PC-9 (cell line): ENCODE measurements around the gene GANAB. TPM values are rescaled to one million over a fixed set of nuclear protein-coding genes. Genes with fewer than 3 reads are reported as not detected.

ENCODE experiments used
- BruUV-seq: library from RNA; stranded (reverse); fragments of 400-500 nt; replicated peaks from 2 replicates; lab custom pipeline; 2021; lab: Mats Ljungman, UMichigan
- CTCF ChIA-PET: fragments of 300-600 bp; sonication (Branson Sonifier 250); formaldehyde crosslinking; loops from one replicate; lab custom pipeline; 2022; ENCODE audit warnings: antibody characterized with exemption; lab: Charles Lee
- POLR2A ChIA-PET: fragments of 300-600 bp; sonication (Branson Sonifier 250); formaldehyde crosslinking; loops from one replicate; lab custom pipeline; 2022; ENCODE audit warnings: antibody characterized with exemption; ENCODE audit not compliant: unreplicated experiment; lab: Charles Lee
- DNase-seq, 2 experiments: peaks; one replicate each; pipeline versions ENCODE4 v3.0.0 to v3.0.0-alpha.2; 2015 to 2022; ENCODE audit warnings: mixed read lengths in 1 of 2
- H2AFZ ChIP-seq: fragments of 200-600 bp; sonication (generic); 2 replicates; pipeline ENCODE4 v1.8.1; 2017; ENCODE audit warnings: antibody characterized with exemption
- H3F3A ChIP-seq: fragments of 200-600 bp; sonication (generic); 2 replicates; pipeline ENCODE4 v1.8.1; 2017; ENCODE audit warnings: antibody characterized with exemption, mild to moderate bottlenecking, low read depth; ENCODE audit not compliant: insufficient read depth
- H3K27ac ChIP-seq: fragments of 200-600 bp; sonication (generic); 2 replicates; pipeline ENCODE4 v1.6.1; 2016; ENCODE audit warnings: mixed run types
- H3K27me3 ChIP-seq: fragments of 200-600 bp; sonication (generic); 2 replicates; pipeline ENCODE4 v1.6.1; 2016; ENCODE audit warnings: low read depth, mixed run types; ENCODE audit not compliant: insufficient read depth
- H3K36me3 ChIP-seq: fragments of 200-600 bp; sonication (generic); 2 replicates; pipeline ENCODE4 v1.6.1; 2016; ENCODE audit warnings: low read depth, mixed run types
- H3K4me1 ChIP-seq: fragments of 200-600 bp; sonication (generic); replicated peaks from 2 replicates; pipeline ENCODE4 v1.6.1; 2016; ENCODE audit warnings: mixed run types; ENCODE audit not compliant: insufficient read depth
- H3K4me2 ChIP-seq: fragments of 200-600 bp; sonication (generic); 2 replicates; pipeline ENCODE4 v1.6.1; 2017; ENCODE audit warnings: mixed run types
- H3K4me3 ChIP-seq: fragments of 200-600 bp; sonication (generic); 2 replicates; pipeline ENCODE4 v1.6.1; 2016; ENCODE audit warnings: mixed run types
- H3K79me2 ChIP-seq: fragments of 200-600 bp; sonication (generic); 2 replicates; pipeline ENCODE4 v1.6.1; 2017; ENCODE audit warnings: low read depth, mixed run types
- H3K9me2 ChIP-seq: fragments of 200-600 bp; sonication (generic); 2 replicates; pipeline ENCODE4 v1.8.1; 2017; ENCODE audit warnings: mild to moderate bottlenecking; ENCODE audit not compliant: insufficient read depth
- H3K9me3 ChIP-seq: fragments of 200-600 bp; sonication (generic); 2 replicates; pipeline ENCODE4 v1.8.1; 2016; ENCODE audit warnings: low read depth; ENCODE audit not compliant: insufficient read depth
- H4K20me1 ChIP-seq: fragments of 200-600 bp; sonication (generic); 2 replicates; pipeline ENCODE4 v1.8.1; 2017; ENCODE audit not compliant: insufficient read depth
- EZH2 ChIP-seq: fragments of 200-600 bp; sonication (generic); IDR thresholded peaks from 2 replicates; pipeline ENCODE4 v1.8.0; 2017; ENCODE audit warnings: antibody characterized with exemption, low read depth
- intact Hi-C: fragments of 100-400 bp; cut with micrococcal nuclease; formaldehyde crosslinking; loops from one replicate; pipeline ENCODE4 v1.10.0; 2022; ENCODE audit not compliant: unreplicated experiment
- total RNA-seq: library from RNA; stranded (reverse); gene quantifications from 2 replicates; pipeline ENCODE4 v1.2.3, GENCODE V29; 2021
- TF ChIP-seq, protein P1 (sequence below): fragments of 200-600 bp; sonication (generic); conservative IDR thresholded peaks from 2 replicates; pipeline ENCODE4 v1.6.1; 2017; ENCODE audit warnings: mixed run types, antibody characterized with exemption, mild to moderate bottlenecking, moderate library complexity

Gene GANAB
- total RNA-seq, 1 experiment from 2014 or later = 478 TPM

DNA sequence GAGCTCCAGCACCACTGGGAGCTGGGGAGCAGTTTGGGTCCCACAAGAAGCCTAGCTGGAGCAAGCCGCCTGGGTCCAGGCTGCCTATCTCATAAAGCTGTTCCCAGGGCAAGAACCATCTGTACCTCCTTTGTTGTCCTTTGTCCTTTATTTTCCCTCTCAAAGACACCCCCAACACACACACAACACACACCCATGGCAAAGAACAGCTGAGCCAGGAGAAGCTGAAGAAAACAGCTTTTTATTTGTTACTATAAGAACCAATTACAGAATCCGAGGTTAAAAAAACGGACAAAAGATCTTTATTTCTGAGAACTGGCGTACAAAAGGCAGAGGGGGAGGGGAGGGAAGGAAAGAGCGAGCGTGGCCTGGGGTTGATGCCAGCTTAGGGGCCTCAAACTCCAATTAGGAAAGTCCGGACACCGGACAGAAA lies 53.4 kb downstream of the GANAB start:
- H3K79me2 ChIP-seq = peaks cover 32% of the 10 kb centered on the region
- no peak overlapping the region for H3K4me3 ChIP-seq
- intact Hi-C loops = loop anchor here (2.0 to 5.0 kb wide), 5 partner anchors 41 to 270 kb away; partner anchors contain the start of genes C11orf98, CSKMT, HNRNPUL2 and POLR2G
- H3K36me3 ChIP-seq = peaks cover 16% of the 10 kb centered on the region
- ChIA-PET CTCF (interaction anchor here (0.6 to 0.7 kb wide), 3 partner anchors 82 to 270 kb away, joined by 3 to 8 read pairs (median 8); no protein-coding TSS in a partner anchor), POLR2A (no interaction called here)
- no peaks in the 10 kb centered on the region for H3K9me2 ChIP-seq
- no peak for DNase-seq
- no peak overlapping the region for H2AFZ ChIP-seq
- H4K20me1 ChIP-seq = no peaks in the 10 kb centered on the region
- peak overlapping the region; percentile 91 for H3K4me2 ChIP-seq
- no TSS peak for BruUV-seq
- TF ChIP-seq EZH2 = no peak
- no peaks in the 10 kb centered on the region for H3K9me3 ChIP-seq
- H3K4me1 ChIP-seq = peaks cover 29% of the 10 kb centered on the region
- no peaks in the 10 kb centered on the region for H3K27me3 ChIP-seq
- H3K27ac ChIP-seq = peak overlapping the region; percentile 56; the same call in 1 of the 2 replicates
- H3F3A ChIP-seq = peaks cover 66% of the 10 kb centered on the region

DNA sequence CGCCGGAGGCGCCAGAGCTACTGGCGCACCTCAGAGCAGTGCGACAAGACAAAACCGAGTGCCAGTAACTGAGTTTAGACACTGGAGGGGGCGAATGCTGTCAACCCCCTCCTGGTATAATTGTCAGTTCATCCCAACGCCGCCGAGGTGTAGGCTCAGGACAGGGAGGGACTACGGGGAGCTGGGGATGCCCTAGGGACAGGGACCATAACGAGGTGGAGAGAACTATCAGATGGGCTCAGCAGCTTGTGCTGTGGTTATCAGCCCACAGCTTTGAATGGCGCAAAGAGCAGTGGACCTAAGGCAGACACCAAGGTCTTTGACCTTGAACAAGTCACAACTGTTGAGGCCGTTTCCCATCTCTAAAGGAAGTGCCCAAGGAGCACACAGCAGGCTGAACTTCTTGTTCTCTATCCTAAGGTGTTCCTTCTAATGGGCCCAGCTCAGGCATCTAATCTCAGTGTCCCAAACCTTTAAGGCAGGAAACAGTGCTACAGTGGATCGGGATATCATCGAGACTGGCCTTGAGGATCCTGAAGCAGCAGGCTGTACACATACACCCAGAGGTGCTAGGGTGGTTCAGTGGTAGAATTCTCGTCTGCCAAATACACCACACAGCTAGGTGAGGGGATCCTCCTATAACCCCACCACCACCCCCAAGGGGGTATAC lies 54.1 kb downstream of the GANAB start:
- Histone ChIP-seq H3K79me2 (peaks cover 37% of the 10 kb centered on the region), H4K20me1 (no peaks in the 10 kb centered on the region), H3K9me3 (no peaks in the 10 kb centered on the region), H3F3A (peaks cover 59% of the 10 kb centered on the region), H3K4me3 (peak overlapping the region; percentile 61), H2AFZ (peak overlapping the region; percentile 82), H3K27ac (peak overlapping the region; percentile 56), H3K9me2 (no peaks in the 10 kb centered on the region), H3K36me3 (peaks cover 11% of the 10 kb centered on the region), H3K4me1 (peaks cover 29% of the 10 kb centered on the region), H3K4me2 (peak overlapping the region; percentile 91), H3K27me3 (no peaks in the 10 kb centered on the region)
- no peak for DNase-seq
- intact Hi-C loops = loop anchor here (2.0 to 5.0 kb wide), 5 partner anchors 40 to 271 kb away; partner anchors contain the start of genes C11orf98, CSKMT, HNRNPUL2 and POLR2G
- ChIA-PET CTCF (interaction anchor here (0.5 to 1.8 kb wide), 12 partner anchors 18 to 615 kb away, joined by 3 to 9 read pairs (median 5); partner anchors contain the start of genes B3GAT3, EEF1G, SLC3A2 and ZBTB3), POLR2A (interaction anchor here (0.5 to 2.1 kb wide), 21 partner anchors 9 to 953 kb away, joined by 3 to 55 read pairs (median 7); partner anchors contain the start of genes AHNAK, B3GAT3, C11orf98 and CSKMT)
- TSS peak; percentile 99 for BruUV-seq
- TF ChIP-seq, protein P1, sequence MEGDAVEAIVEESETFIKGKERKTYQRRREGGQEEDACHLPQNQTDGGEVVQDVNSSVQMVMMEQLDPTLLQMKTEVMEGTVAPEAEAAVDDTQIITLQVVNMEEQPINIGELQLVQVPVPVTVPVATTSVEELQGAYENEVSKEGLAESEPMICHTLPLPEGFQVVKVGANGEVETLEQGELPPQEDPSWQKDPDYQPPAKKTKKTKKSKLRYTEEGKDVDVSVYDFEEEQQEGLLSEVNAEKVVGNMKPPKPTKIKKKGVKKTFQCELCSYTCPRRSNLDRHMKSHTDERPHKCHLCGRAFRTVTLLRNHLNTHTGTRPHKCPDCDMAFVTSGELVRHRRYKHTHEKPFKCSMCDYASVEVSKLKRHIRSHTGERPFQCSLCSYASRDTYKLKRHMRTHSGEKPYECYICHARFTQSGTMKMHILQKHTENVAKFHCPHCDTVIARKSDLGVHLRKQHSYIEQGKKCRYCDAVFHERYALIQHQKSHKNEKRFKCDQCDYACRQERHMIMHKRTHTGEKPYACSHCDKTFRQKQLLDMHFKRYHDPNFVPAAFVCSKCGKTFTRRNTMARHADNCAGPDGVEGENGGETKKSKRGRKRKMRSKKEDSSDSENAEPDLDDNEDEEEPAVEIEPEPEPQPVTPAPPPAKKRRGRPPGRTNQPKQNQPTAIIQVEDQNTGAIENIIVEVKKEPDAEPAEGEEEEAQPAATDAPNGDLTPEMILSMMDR = no peak
- TF ChIP-seq EZH2 = no peak

DNA sequence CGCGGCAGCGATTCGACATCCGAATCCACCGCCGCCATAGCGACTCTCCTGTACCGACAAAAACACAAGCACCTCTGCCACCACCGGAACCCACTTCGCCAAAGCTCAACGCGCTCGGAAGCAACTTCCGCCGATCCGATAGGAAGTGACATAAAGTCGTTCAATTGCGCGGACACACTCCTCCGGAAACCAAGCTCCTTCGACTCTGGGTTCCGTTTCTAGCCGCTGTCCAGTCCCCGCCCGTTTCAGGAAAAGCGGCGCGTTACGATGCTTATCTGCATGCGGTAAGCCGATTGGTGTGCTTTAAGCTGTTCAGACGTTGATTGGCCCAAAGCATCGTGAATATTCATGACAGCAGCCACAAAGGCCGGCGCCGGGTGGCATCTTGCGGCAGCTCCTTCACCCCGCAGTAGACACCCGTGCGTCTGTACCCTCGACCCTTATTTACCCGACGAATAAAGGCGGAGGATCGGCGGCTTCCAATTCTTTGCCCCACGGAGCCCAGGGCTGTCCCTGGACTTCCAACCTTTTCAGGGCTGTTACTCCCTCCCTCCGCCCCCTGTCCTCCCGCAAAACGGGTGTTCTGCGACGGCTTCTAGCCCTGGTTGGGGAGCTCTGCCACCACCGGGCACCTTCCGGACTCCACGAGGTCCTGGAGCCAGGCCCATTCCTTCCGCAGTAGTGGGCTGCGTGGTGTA lies 54.8 kb downstream of the GANAB start, which contains the start of gene TUT1:
TSS of gene TUT1 (minus strand) at position 76 of the 698 bp plus-strand sequence. CDS start at position 38, 38 bp downstream.
- peaks cover 11% of the 10 kb centered on the region; the same call in 1 of the 2 replicates for H3K36me3 ChIP-seq
- CTCF ChIA-PET = interaction anchor here (0.5 to 1.8 kb wide), 15 partner anchors 18 to 1343 kb away, joined by 3 to 9 read pairs (median 6); partner anchors contain the start of genes B3GAT3, EEF1G, LBHD1 and SLC3A2
- no peaks in the 10 kb centered on the region for H3K27me3 ChIP-seq
- no peak for TF ChIP-seq EZH2
- TF ChIP-seq, protein P1 = no peak
- peak within 1 kb of the TSS; percentile 92 for H3K4me2 ChIP-seq
- no peaks in the 10 kb centered on the region for H3K9me2 ChIP-seq
- H3K79me2 ChIP-seq = peaks cover 35% of the 10 kb centered on the region
- peaks cover 29% of the 10 kb centered on the region for H3K4me1 ChIP-seq
- peak; percentile 98 to 100 for DNase-seq
- H2AFZ ChIP-seq = peak within 1 kb of the TSS; percentile 83
- no peaks in the 10 kb centered on the region for H4K20me1 ChIP-seq
- H3K9me3 ChIP-seq = no peaks in the 10 kb centered on the region
- peak within 1 kb of the TSS; percentile 61 for H3K27ac ChIP-seq
- POLR2A ChIA-PET = interaction anchor here (0.5 to 2.1 kb wide), 31 partner anchors 9 to 1654 kb away, joined by 3 to 55 read pairs (median 6); partner anchors contain the start of genes AHNAK, B3GAT3, C11orf98 and CSKMT
- peaks cover 53% of the 10 kb centered on the region for H3F3A ChIP-seq
- peak within 1 kb of the TSS; percentile 84 for H3K4me3 ChIP-seq
- intact Hi-C loops = loop anchor here (1.0 to 5.0 kb wide), 8 partner anchors 10 to 271 kb away; partner anchors contain the start of genes C11orf98, CSKMT, EML3 and HNRNPUL2
- BruUV-seq = no TSS peak
